Nephron (organoid): ENCODE data around the gene GORASP2.

Source experiments
- H3K27ac Mint-ChIP-seq, 3 experiments: 2 replicates each; pipeline ENCODE4 v1.8.0; 2020; ENCODE audit warnings: mixed read lengths in 3 of 3, mild to moderate bottlenecking in 2 of 3, moderate library complexity in 1 of 3
- H3K27me3 Mint-ChIP-seq: 2 replicates; pipeline ENCODE4 v1.8.0; 2021; ENCODE audit warnings: low read depth, mild to moderate bottlenecking, moderate library complexity, mixed read lengths
- H3K36me3 Mint-ChIP-seq: 2 replicates; pipeline ENCODE4 v1.8.0; 2020; ENCODE audit warnings: low read depth, mixed read lengths
- H3K4me1 Mint-ChIP-seq: 2 replicates; pipeline ENCODE4 v1.8.0; 2020; ENCODE audit warnings: mixed read lengths
- H3K4me3 Mint-ChIP-seq, 3 experiments: 2 replicates each; pipeline ENCODE4 v1.8.0; 2020; ENCODE audit warnings: mild to moderate bottlenecking in 3 of 3, mixed read lengths in 3 of 3, moderate library complexity in 2 of 3
- H3K9me3 Mint-ChIP-seq: 2 replicates; pipeline ENCODE4 v1.8.0; 2020; ENCODE audit warnings: mixed read lengths
- TF ChIP-seq, protein P1 (sequence below), 3 experiments: fragments of 200-600 bp; sonication (generic); IDR thresholded peaks; one replicate each; pipeline ENCODE4 v1.5.0; 2021; ENCODE audit warnings: antibody characterized with exemption in 3 of 3; ENCODE audit not compliant: unreplicated experiment in 3 of 3

GORASP2 gene

DNA sequence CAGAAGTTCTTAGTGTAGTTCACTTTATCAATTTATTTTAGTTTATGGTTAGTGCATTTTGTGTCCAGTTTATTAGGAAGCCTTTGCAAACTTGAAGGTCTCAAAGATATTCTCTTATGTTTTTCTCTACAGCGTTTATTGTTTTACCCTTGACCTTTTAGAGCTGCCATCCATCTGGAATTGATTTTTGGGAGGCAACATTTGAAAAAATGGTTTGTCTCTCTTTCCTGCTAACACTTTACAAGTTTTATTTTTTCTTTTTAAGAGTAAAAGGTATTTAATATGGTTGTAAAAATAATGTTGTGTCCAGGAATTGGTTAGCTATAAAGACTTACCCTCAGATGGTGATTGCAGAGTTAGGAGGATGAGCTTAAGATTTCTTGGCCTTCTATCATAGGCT, 14.0 kb downstream of the GORASP2 start:
- H3K27ac Mint-ChIP-seq = peak overlapping the region in 1 of 3 experiments; percentile 52
- peaks cover 24% of the 10 kb centered on the region for H3K36me3 Mint-ChIP-seq
- no peaks in the 10 kb centered on the region for H3K9me3 Mint-ChIP-seq
- peaks cover 7% of the 10 kb centered on the region for H3K4me1 Mint-ChIP-seq
- no peaks in the 10 kb centered on the region for H3K27me3 Mint-ChIP-seq
- TF ChIP-seq, protein P1, sequence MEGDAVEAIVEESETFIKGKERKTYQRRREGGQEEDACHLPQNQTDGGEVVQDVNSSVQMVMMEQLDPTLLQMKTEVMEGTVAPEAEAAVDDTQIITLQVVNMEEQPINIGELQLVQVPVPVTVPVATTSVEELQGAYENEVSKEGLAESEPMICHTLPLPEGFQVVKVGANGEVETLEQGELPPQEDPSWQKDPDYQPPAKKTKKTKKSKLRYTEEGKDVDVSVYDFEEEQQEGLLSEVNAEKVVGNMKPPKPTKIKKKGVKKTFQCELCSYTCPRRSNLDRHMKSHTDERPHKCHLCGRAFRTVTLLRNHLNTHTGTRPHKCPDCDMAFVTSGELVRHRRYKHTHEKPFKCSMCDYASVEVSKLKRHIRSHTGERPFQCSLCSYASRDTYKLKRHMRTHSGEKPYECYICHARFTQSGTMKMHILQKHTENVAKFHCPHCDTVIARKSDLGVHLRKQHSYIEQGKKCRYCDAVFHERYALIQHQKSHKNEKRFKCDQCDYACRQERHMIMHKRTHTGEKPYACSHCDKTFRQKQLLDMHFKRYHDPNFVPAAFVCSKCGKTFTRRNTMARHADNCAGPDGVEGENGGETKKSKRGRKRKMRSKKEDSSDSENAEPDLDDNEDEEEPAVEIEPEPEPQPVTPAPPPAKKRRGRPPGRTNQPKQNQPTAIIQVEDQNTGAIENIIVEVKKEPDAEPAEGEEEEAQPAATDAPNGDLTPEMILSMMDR (IDR thresholded peaks at IDR 0.05; ENCODE audit: unreplicated experiment in 3 of 3) = no peak
- H3K4me3 Mint-ChIP-seq = no peak overlapping the region

DNA sequence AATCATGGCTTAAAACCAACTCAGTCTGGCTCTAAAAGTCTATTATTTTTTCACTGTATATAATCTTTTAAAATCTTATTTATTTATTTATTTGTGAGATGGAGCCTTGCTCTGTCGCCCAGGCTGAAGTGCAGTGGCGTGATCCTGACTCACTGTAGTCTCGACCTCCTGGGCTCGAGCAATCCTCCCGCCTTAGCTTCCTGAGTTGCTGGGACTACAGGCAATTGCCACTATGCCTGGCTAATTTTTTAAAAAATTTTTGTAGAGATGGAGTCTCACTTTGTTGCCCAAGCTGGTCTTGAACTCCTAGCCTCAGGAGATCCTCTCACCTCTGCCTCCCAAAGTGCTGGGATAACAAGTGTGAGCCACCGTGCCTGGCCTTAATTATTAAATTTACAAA, 14.5 kb downstream of the GORASP2 start:
- Mint-ChIP-seq H3K27me3 (no peaks in the 10 kb centered on the region), H3K4me1 (peaks cover 4% of the 10 kb centered on the region), H3K36me3 (peaks cover 24% of the 10 kb centered on the region), H3K9me3 (no peaks in the 10 kb centered on the region), H3K4me3 (no peak overlapping the region), H3K27ac (peak overlapping the region in 1 of 3 experiments; percentile 36)
- TF ChIP-seq, protein P1 (IDR thresholded peaks at IDR 0.05; ENCODE audit: unreplicated experiment in 3 of 3) = no peak

DNA sequence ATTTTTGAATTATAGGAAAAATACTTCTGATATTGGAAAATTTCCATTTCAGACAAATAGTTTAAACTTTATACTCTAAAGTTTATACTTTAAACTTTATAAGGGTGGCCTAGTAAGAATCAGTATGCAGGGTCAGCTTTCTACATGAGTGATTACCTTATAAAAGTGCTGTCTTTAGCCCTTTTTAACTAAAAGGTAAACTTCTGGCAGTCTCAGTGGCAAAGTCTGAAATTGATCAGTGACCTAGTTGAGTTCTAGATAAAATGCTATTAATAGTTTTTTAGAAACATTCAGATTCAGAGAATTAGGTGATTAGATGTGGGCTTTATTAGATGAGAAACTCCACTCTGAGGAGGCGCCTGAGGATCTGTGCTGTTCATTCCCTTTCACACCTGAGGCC, 15.5 kb downstream of the GORASP2 start:
- Mint-ChIP-seq H3K4me1 (peaks cover 4% of the 10 kb centered on the region), H3K27ac (peak overlapping the region in 1 of 3 experiments; percentile 41), H3K27me3 (no peaks in the 10 kb centered on the region), H3K4me3 (no peak overlapping the region), H3K9me3 (no peaks in the 10 kb centered on the region), H3K36me3 (peaks cover 26% of the 10 kb centered on the region)
- TF ChIP-seq, protein P1 (IDR thresholded peaks at IDR 0.05; ENCODE audit: unreplicated experiment in 3 of 3) = no peak

DNA sequence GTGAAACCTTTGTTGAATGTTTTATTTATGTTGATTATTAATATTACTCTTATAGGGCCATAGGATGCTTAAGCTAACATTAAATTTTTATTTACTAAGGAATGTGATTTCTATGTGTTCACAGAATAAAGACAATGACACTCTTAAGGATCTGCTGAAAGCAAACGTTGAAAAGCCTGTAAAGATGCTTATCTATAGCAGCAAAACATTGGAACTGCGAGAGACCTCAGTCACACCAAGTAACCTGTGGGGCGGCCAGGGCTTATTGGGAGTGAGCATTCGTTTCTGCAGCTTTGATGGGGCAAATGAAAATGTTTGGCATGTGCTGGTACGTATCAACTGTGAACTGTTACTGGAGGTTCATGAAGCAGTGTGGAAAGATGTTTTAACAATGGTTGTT, 20.4 kb downstream of the GORASP2 start:
- H3K27me3 Mint-ChIP-seq = no peaks in the 10 kb centered on the region
- TF ChIP-seq, protein P1 (IDR thresholded peaks at IDR 0.05; ENCODE audit: unreplicated experiment in 3 of 3) = no peak
- H3K27ac Mint-ChIP-seq = no peak overlapping the region
- peaks cover 51% of the 10 kb centered on the region for H3K36me3 Mint-ChIP-seq
- no peaks in the 10 kb centered on the region for H3K9me3 Mint-ChIP-seq
- no peaks in the 10 kb centered on the region for H3K4me1 Mint-ChIP-seq
- no peak overlapping the region for H3K4me3 Mint-ChIP-seq

DNA sequence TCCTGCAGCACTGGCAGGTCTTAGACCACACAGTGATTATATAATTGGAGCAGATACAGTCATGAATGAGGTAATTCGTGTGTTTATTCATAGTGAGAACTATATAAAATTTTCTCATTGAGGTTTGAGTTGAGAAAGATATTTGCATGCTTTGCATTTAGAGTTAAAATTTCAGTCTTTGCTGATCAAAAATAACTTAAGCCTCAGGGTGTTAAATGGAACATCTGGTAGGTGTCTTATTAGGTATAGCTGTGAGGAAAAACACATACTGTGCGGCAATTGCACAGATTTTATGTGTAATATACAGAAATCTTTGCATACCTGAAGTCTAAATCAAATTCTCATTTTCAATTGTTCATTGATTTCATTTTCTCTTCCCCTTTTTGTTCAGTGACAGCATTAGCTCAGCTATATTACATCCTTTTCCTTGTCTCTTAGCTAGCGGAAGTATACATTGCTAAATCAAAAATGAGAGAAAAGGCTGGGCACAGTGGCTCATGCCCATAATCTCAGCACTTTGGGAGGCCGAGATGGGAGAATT, 21.2 kb downstream of the GORASP2 start:
- no peaks in the 10 kb centered on the region for H3K9me3 Mint-ChIP-seq
- no peak overlapping the region for H3K27ac Mint-ChIP-seq
- TF ChIP-seq, protein P1 (IDR thresholded peaks at IDR 0.05; ENCODE audit: unreplicated experiment in 3 of 3) = no peak
- peaks cover 7% of the 10 kb centered on the region for H3K4me1 Mint-ChIP-seq
- peaks cover 60% of the 10 kb centered on the region for H3K36me3 Mint-ChIP-seq
- H3K4me3 Mint-ChIP-seq = no peak overlapping the region
- no peaks in the 10 kb centered on the region for H3K27me3 Mint-ChIP-seq

DNA sequence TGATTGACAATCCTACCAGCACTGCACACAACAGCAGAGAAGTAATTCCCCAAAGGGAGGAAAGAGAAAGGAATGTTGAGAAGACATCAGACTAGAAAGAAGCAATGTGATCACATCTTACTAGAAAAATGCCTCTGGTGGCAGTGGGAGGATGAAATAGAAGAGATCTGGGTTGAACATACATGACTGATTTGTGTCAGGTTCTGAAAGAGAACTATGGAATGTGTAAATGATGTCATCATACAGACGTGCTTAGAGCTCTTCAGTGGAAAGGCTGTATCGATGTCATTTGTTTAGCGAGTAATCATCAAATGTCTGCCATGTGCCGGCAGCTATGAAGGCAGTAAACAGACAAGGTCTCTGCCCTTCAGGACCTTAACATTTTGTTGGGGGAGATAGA, 24.9 kb downstream of the GORASP2 start:
- TF ChIP-seq, protein P1 (IDR thresholded peaks at IDR 0.05; ENCODE audit: unreplicated experiment in 3 of 3) = no peak
- peaks cover 8% of the 10 kb centered on the region for H3K4me1 Mint-ChIP-seq
- H3K36me3 Mint-ChIP-seq = peaks cover 80% of the 10 kb centered on the region
- no peaks in the 10 kb centered on the region for H3K27me3 Mint-ChIP-seq
- H3K9me3 Mint-ChIP-seq = no peaks in the 10 kb centered on the region
- no peak overlapping the region for H3K27ac Mint-ChIP-seq
- H3K4me3 Mint-ChIP-seq = no peak overlapping the region
